Thyroid gland (tissue), 4 donors: Measurements from ENCODE around the gene PLCD1. TPM values are rescaled to one million over a fixed set of nuclear protein-coding genes. Genes with fewer than 3 reads are reported as not detected.

ENCODE experiments used
- DNase-seq, 2 donors: peaks; one replicate each; pipeline ENCODE4 v3.0.0-alpha.2; 2019
- H3K27ac ChIP-seq, 3 donors: fragments of 200-600 bp; sonication (generic); 1 replicate in 2 of 3; 2 replicates in 1 of 3; pipeline ENCODE4 v1.5.1; 2016 to 2019; ENCODE audit warnings: mild to moderate bottlenecking in 1 of 3, moderate library complexity in 1 of 3
- H3K27me3 ChIP-seq: fragments of 200-600 bp; sonication (generic); one replicate; pipeline ENCODE4 v1.5.1; 2019
- H3K36me3 ChIP-seq, 2 donors: fragments of 200-600 bp; sonication (generic); one replicate each; pipeline ENCODE4 v1.5.1; 2016 to 2019
- H3K4me1 ChIP-seq, 2 donors: fragments of 200-600 bp; sonication (generic); one replicate each; pipeline ENCODE4 v1.5.1; 2017 to 2019
- H3K4me3 ChIP-seq, 3 donors: fragments of 200-600 bp; sonication (generic); replicated peaks in 1 of 3; 1 replicate in 2 of 3; 2 replicates in 1 of 3; pipeline ENCODE4 v1.5.1; 2016; ENCODE audit warnings: mild to moderate bottlenecking in 1 of 3
- H3K9me3 ChIP-seq: fragments of 200-600 bp; sonication (generic); one replicate; pipeline ENCODE4 v1.5.1; 2017
- POLR2A ChIP-seq, 2 donors: fragments of 450-650 bp; IDR thresholded peaks; one replicate each; pipeline ENCODE4 v1.6.1; 2017; ENCODE audit warnings: antibody characterized with exemption in 2 of 2, mild to moderate bottlenecking in 2 of 2, moderate library complexity in 1 of 2
- WGBS, 2 donors: methylation state at CpG; one replicate each; pipeline ENCODE4 v1.1.5; 2017; 5-methylcytosine and 5-hydroxymethylcytosine counted together
- intact Hi-C: fragments of 100-400 bp; cut with DNase I; formaldehyde crosslinking; loops from one replicate; pipeline ENCODE4 v1.15.1; 2023
- total RNA-seq, 4 donors: library from RNA; depleted of rRNA; stranded (reverse); fragments of >200 nt; gene quantifications; one replicate each; pipeline ENCODE4 v1.2.3, GENCODE V29; 2016
- TF ChIP-seq, protein P1 (sequence below), 6 experiments: fragments of 200-600 bp in 3 of 6; fragments of 450-650 bp in 3 of 6; sonication (generic) in 3 of 6; IDR thresholded peaks; one replicate each; pipeline ENCODE4 v1.5.1; 2016 to 2019; ENCODE audit warnings: antibody characterized with exemption in 6 of 6, mild to moderate bottlenecking in 2 of 6, inconsistent platforms in 1 of 6, moderate library complexity in 1 of 6

PLCD1 gene
- total RNA-seq, 4 donors from 2014 or later: 13.8 to 19.9 (median 16.0) TPM

GRCh38 chr3:37968813-37969595 lies 60.4 kb downstream of the PLCD1 start:
- no peak for DNase-seq
- intact Hi-C loops: no loop called here
- H3K9me3 ChIP-seq: no peaks in the 10 kb centered on the region
- no peaks in the 10 kb centered on the region for H3K27me3 ChIP-seq
- peak overlapping the region in 2 of 3 donors; percentile 19 to 31 for H3K27ac ChIP-seq
- no peaks in the 10 kb centered on the region for H3K36me3 ChIP-seq
- no peak for TF ChIP-seq POLR2A (IDR thresholded peaks at IDR 0.05)
- TF ChIP-seq, protein P1, sequence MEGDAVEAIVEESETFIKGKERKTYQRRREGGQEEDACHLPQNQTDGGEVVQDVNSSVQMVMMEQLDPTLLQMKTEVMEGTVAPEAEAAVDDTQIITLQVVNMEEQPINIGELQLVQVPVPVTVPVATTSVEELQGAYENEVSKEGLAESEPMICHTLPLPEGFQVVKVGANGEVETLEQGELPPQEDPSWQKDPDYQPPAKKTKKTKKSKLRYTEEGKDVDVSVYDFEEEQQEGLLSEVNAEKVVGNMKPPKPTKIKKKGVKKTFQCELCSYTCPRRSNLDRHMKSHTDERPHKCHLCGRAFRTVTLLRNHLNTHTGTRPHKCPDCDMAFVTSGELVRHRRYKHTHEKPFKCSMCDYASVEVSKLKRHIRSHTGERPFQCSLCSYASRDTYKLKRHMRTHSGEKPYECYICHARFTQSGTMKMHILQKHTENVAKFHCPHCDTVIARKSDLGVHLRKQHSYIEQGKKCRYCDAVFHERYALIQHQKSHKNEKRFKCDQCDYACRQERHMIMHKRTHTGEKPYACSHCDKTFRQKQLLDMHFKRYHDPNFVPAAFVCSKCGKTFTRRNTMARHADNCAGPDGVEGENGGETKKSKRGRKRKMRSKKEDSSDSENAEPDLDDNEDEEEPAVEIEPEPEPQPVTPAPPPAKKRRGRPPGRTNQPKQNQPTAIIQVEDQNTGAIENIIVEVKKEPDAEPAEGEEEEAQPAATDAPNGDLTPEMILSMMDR (IDR thresholded peaks at IDR 0.05): no peak
- 74 to 85% methylated on average over 9 to 13 of the region's 15 CpGs for WGBS, 2 donors
- H3K4me3 ChIP-seq: no peak overlapping the region
- H3K4me1 ChIP-seq: peaks cover 0 to 7% of the 10 kb centered on the region in 2 donors

- intact Hi-C loops: no loop called here
- TF ChIP-seq, protein P1 (IDR thresholded peaks at IDR 0.05): no peak
- TF ChIP-seq POLR2A (IDR thresholded peaks at IDR 0.05): no peak
- Histone ChIP-seq H3K27ac (peak overlapping the region in 2 of 3 donors; percentile 19 to 31), H3K9me3 (no peaks in the 10 kb centered on the region), H3K36me3 (no peaks in the 10 kb centered on the region), H3K4me1 (peaks cover 0 to 7% of the 10 kb centered on the region in 2 donors), H3K27me3 (no peaks in the 10 kb centered on the region), H3K4me3 (no peak overlapping the region)
- WGBS, 2 donors: 89 to 92% methylated on average over 9 of the region's 9 CpGs
- DNase-seq: no peak
These were observed 61.2 kb downstream of the PLCD1 start for GRCh38 chr3:37968199-37968598.

DNA sequence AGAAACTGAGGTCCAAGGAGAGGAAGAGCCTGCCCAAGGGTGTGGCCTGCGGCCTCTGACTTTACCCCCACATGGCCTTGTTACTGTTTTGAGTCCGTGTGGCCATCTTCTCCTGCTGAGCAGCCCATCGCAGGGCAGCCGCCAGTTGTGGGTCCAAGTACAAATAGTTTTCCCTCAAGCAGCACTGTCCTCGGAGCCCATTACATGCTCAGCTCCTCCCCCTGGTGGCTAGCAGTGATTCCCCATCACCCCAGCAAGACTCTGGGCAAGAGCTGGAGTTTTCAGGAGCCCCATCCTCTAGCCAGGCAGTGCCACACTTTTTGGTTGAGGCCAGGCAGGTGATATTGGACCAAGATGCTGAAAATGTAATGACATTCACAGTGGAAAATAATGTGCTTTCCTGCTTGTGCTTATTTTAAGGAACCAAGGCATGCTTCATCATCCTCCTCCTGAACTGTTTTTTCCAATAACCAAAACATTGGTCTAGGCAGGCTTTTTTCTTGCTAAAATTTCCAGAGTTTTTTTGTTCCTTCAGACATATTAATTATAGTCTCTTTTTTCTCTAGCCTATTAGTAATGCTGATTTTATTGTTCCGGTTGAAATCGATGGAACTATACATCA lies 62.1 kb downstream of the PLCD1 start:
- intact Hi-C loops: loop anchor here (2.0 kb wide), 1 partner anchor 115 kb away; no protein-coding TSS in a partner anchor

GRCh38 chr3:37964716-37965115 lies 64.7 kb downstream of the PLCD1 start:
- intact Hi-C loops: no loop called here
- 77 to 85% methylated on average over 1 of the region's 1 CpG for WGBS, 2 donors
- Histone ChIP-seq H3K4me1 (peaks cover 0 to 7% of the 10 kb centered on the region in 2 donors), H3K9me3 (no peaks in the 10 kb centered on the region), H3K4me3 (no peak overlapping the region), H3K27me3 (no peaks in the 10 kb centered on the region), H3K27ac (no peak overlapping the region), H3K36me3 (no peaks in the 10 kb centered on the region)
- TF ChIP-seq, protein P1 (IDR thresholded peaks at IDR 0.05): no peak
- no peak for TF ChIP-seq POLR2A (IDR thresholded peaks at IDR 0.05)
- no peak for DNase-seq

More for the DNA sequence above, 62.1 kb downstream of the PLCD1 start:
- H3K4me3 ChIP-seq: no peak overlapping the region
- no peaks in the 10 kb centered on the region for H3K9me3 ChIP-seq
- no peaks in the 10 kb centered on the region for H3K27me3 ChIP-seq
- peak overlapping the region in 1 of 3 donors; percentile 2 for H3K27ac ChIP-seq
- H3K36me3 ChIP-seq: no peaks in the 10 kb centered on the region
- no peak for TF ChIP-seq POLR2A (IDR thresholded peaks at IDR 0.05)
- TF ChIP-seq, protein P1 (IDR thresholded peaks at IDR 0.05): peak in 5 of 6 experiments; percentile 47 to 81 (median 69)
- DNase-seq: peak; percentile 64 to 68
- H3K4me1 ChIP-seq: peaks cover 0 to 7% of the 10 kb centered on the region in 2 donors
- WGBS, 2 donors: 60 to 63% methylated on average over 6 to 7 of the region's 7 CpGs

DNA sequence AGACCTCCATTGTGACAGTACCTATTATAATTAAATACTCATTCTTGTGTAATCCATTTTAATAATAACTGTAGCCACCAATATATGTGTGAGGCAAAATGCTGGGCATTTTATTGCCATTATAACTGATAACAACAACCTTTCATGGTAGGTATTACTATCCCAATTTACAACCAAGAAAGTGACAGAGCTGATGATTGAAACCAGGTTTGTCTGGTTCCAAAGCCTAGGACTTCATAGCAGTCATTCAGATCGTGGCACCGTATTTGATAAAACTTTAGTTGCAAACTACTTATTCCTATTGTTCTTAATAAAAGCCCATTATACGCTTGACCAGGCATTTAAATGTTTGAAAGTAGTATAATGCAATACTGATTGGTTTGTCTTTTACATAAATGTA lies 65.3 kb downstream of the PLCD1 start:
- Histone ChIP-seq H3K9me3 (no peaks in the 10 kb centered on the region), H3K27me3 (no peaks in the 10 kb centered on the region), H3K27ac (no peak overlapping the region), H3K4me1 (peaks cover 0 to 2% of the 10 kb centered on the region in 2 donors), H3K36me3 (no peaks in the 10 kb centered on the region), H3K4me3 (no peak overlapping the region)
- intact Hi-C loops: no loop called here
- TF ChIP-seq, protein P1 (IDR thresholded peaks at IDR 0.05): no peak
- no peak for TF ChIP-seq POLR2A (IDR thresholded peaks at IDR 0.05)
- 95 to 99% methylated on average over 3 of the region's 3 CpGs for WGBS, 2 donors
- DNase-seq: no peak
